ENCODE data around the gene NHSL1.

Gene NHSL1

GRCh38 chr6:138465007-138465645, 34.2 kb downstream of the NHSL1 start:
- DNase-seq (ENCODE audit: low read depth in 2 of 2) = peak; percentile 81 to 83

GRCh38 chr6:138464085-138464484, 35.2 kb downstream of the NHSL1 start:
- no peak for DNase-seq (ENCODE audit: low read depth in 2 of 2)

- no peak for DNase-seq (ENCODE audit: low read depth in 2 of 2)
Observed at GRCh38 chr6:138461647-138462046, 37.6 kb downstream of the NHSL1 start.

GRCh38 chr6:138456401-138456790, 42.9 kb downstream of the NHSL1 start:
- no peak for DNase-seq (ENCODE audit: low read depth in 2 of 2)

GRCh38 chr6:138455746-138456400, 43.4 kb downstream of the NHSL1 start:
- no peak for DNase-seq (ENCODE audit: low read depth in 2 of 2)

- no peak for DNase-seq (ENCODE audit: low read depth in 2 of 2)
Observed at GRCh38 chr6:138454981-138455706, 44.1 kb downstream of the NHSL1 start.

GRCh38 chr6:138451043-138451442, 48.3 kb downstream of the NHSL1 start:
- DNase-seq (ENCODE audit: low read depth in 2 of 2) = no peak

- no peak for DNase-seq (ENCODE audit: low read depth in 2 of 2)
Observed at GRCh38 chr6:138450445-138450844, 48.8 kb downstream of the NHSL1 start.

GRCh38 chr6:138446821-138447220, 52.5 kb downstream of the NHSL1 start:
- no peak for DNase-seq (ENCODE audit: low read depth in 2 of 2)

GRCh38 chr6:138443979-138444378, 55.3 kb downstream of the NHSL1 start:
- DNase-seq (ENCODE audit: low read depth in 2 of 2) = no peak

GRCh38 chr6:138442663-138443062, 56.6 kb downstream of the NHSL1 start:
- DNase-seq (ENCODE audit: low read depth in 2 of 2) = no peak

GRCh38 chr6:138441965-138442364, 57.3 kb downstream of the NHSL1 start:
- DNase-seq (ENCODE audit: low read depth in 2 of 2) = no peak

- no peak for DNase-seq (ENCODE audit: low read depth in 2 of 2)
Observed at GRCh38 chr6:138440758-138441357, 58.4 kb downstream of the NHSL1 start.

- no peak for DNase-seq (ENCODE audit: low read depth in 2 of 2)
Observed at GRCh38 chr6:138440296-138440695, 59.0 kb downstream of the NHSL1 start.

GRCh38 chr6:138439546-138439945, 59.7 kb downstream of the NHSL1 start:
- DNase-seq (ENCODE audit: low read depth in 2 of 2) = no peak

- DNase-seq (ENCODE audit: low read depth in 2 of 2) = no peak
Observed at GRCh38 chr6:138434925-138435324, 64.4 kb downstream of the NHSL1 start.

- DNase-seq (ENCODE audit: low read depth in 2 of 2) = no peak
Observed at GRCh38 chr6:138434096-138434495, 65.2 kb downstream of the NHSL1 start.

GRCh38 chr6:138432063-138432356, 67.3 kb downstream of the NHSL1 start:
- DNase-seq (ENCODE audit: low read depth in 2 of 2) = no peak

GRCh38 chr6:138431256-138432062, 67.8 kb downstream of the NHSL1 start:
- no peak for DNase-seq (ENCODE audit: low read depth in 2 of 2)

GRCh38 chr6:138430361-138431145, 68.7 kb downstream of the NHSL1 start:
- DNase-seq (ENCODE audit: low read depth in 2 of 2) = no peak

GRCh38 chr6:138429761-138430160, 69.5 kb downstream of the NHSL1 start:
- no peak for DNase-seq (ENCODE audit: low read depth in 2 of 2)

Measured in fibroblast of skin of left biceps (primary cell).